Cardiac muscle cell (in vitro differentiated cells and primary cell): ENCODE measurements around the gene HSD17B10. TPM values are rescaled to one million over a fixed set of nuclear protein-coding genes. Genes with fewer than 3 reads are reported as not detected.

Experiments used
- DNase-seq, 2 donors: peaks; one replicate each; pipeline versions ENCODE4 v3.0.0 to v3.0.0-alpha.2; 2010 to 2017; ENCODE audit warnings: low read depth in 1 of 2, low spot score in 1 of 2
- H3K27ac ChIP-seq: fragments of 200-600 bp; sonication (generic); 2 replicates; pipeline ENCODE4 v1.5.1; 2016
- H3K27me3 ChIP-seq: fragments of 200-600 bp; sonication (generic); 2 replicates; pipeline ENCODE4 v1.6.0; 2016; ENCODE audit warnings: control low read depth
- H3K36me3 ChIP-seq: fragments of 200-600 bp; sonication (generic); 2 replicates; pipeline ENCODE4 v1.5.1; 2016; ENCODE audit warnings: control low read depth
- H3K4me1 ChIP-seq: fragments of 200-600 bp; sonication (generic); 2 replicates; pipeline ENCODE4 v1.8.1; 2017; ENCODE audit warnings: low read depth, mild to moderate bottlenecking, mixed run types
- H3K4me3 ChIP-seq: fragments of 200-600 bp; sonication (generic); 2 replicates; pipeline ENCODE4 v1.5.1; 2016; ENCODE audit warnings: mild to moderate bottlenecking
- H3K9me3 ChIP-seq: fragments of 200-600 bp; sonication (generic); 2 replicates; pipeline ENCODE4 v1.5.1; 2017; ENCODE audit warnings: low read depth, mild to moderate bottlenecking, control low read depth
- polyA plus RNA-seq: library from polyadenylated mRNA; unstranded; fragments of >200 nt; fragmentation: Nextera tagmentation; extraction: Ambion mirVana; gene quantifications from 2 replicates; pipeline ENCODE4 v1.2.1, GENCODE V29; 2016
- total RNA-seq: library from RNA; depleted of rRNA; stranded (reverse); fragments of >200 nt; gene quantifications from 2 replicates; pipeline ENCODE4 v1.2.3, GENCODE V29; 2016
- TF ChIP-seq, protein P1 (sequence below): IDR thresholded peaks from 2 replicates; pipeline ENCODE4 v1.5.1; 2012; ENCODE audit warnings: low read depth, mild to moderate bottlenecking, low read length

HSD17B10 gene
- total and polyA plus RNA-seq, 2 experiments from 2014 or later = 78.4 to 249 TPM

- no peaks in the 10 kb centered on the region for H3K27me3 ChIP-seq
- no peaks in the 10 kb centered on the region for H3K9me3 ChIP-seq
- H3K36me3 ChIP-seq = no peaks in the 10 kb centered on the region
- no peak for DNase-seq
- no peaks in the 10 kb centered on the region for H3K4me1 ChIP-seq
- no peak overlapping the region for H3K4me3 ChIP-seq
- TF ChIP-seq, protein P1, sequence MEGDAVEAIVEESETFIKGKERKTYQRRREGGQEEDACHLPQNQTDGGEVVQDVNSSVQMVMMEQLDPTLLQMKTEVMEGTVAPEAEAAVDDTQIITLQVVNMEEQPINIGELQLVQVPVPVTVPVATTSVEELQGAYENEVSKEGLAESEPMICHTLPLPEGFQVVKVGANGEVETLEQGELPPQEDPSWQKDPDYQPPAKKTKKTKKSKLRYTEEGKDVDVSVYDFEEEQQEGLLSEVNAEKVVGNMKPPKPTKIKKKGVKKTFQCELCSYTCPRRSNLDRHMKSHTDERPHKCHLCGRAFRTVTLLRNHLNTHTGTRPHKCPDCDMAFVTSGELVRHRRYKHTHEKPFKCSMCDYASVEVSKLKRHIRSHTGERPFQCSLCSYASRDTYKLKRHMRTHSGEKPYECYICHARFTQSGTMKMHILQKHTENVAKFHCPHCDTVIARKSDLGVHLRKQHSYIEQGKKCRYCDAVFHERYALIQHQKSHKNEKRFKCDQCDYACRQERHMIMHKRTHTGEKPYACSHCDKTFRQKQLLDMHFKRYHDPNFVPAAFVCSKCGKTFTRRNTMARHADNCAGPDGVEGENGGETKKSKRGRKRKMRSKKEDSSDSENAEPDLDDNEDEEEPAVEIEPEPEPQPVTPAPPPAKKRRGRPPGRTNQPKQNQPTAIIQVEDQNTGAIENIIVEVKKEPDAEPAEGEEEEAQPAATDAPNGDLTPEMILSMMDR = no peak
- no peak overlapping the region for H3K27ac ChIP-seq
Observed at GRCh38 chrX:53452812-53453211, 18.6 kb upstream of the HSD17B10 start.

- no peaks in the 10 kb centered on the region for H3K27me3 ChIP-seq
Observed at GRCh38 chrX:53449632-53450031, 15.5 kb upstream of the HSD17B10 start.

GRCh38 chrX:53447441-53447840, 13.3 kb upstream of the HSD17B10 start:
- no peaks in the 10 kb centered on the region for H3K27me3 ChIP-seq

More at GRCh38 chrX:53449632-53450031, 15.5 kb upstream of the HSD17B10 start:
- Histone ChIP-seq H3K27ac (no peak overlapping the region), H3K9me3 (no peaks in the 10 kb centered on the region), H3K4me1 (no peaks in the 10 kb centered on the region), H3K36me3 (no peaks in the 10 kb centered on the region), H3K4me3 (no peak overlapping the region)
- TF ChIP-seq, protein P1 = no peak
- DNase-seq = no peak

GRCh38 chrX:53445977-53446376, 11.8 kb upstream of the HSD17B10 start:
- no peaks in the 10 kb centered on the region for H3K27me3 ChIP-seq
- TF ChIP-seq, protein P1 = peak; percentile 66
- H3K4me3 ChIP-seq = no peak overlapping the region
- DNase-seq = peak; percentile 44 to 45
- H3K4me1 ChIP-seq = no peaks in the 10 kb centered on the region
- H3K36me3 ChIP-seq = no peaks in the 10 kb centered on the region
- H3K27ac ChIP-seq = no peak overlapping the region
- H3K9me3 ChIP-seq = no peaks in the 10 kb centered on the region

More at GRCh38 chrX:53447441-53447840, 13.3 kb upstream of the HSD17B10 start:
- TF ChIP-seq, protein P1 = no peak
- Histone ChIP-seq H3K9me3 (no peaks in the 10 kb centered on the region), H3K4me1 (no peaks in the 10 kb centered on the region), H3K4me3 (no peak overlapping the region), H3K36me3 (no peaks in the 10 kb centered on the region), H3K27ac (no peak overlapping the region)
- DNase-seq = no peak

DNA sequence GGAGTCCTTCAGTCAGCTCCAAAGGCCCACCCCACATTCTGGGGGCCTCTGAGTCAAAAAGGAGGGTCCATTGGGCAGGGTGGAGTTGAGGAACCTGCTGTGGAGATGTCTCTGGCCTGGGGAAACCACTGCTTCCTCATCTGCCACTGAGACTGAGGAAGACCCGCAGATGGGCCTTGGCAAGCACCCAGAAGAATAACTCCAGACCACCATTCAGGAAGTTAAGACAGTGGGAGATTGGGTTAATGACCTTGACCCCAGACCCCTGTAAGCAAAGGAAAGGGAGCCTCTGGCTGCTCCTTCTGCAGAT, 8.1 kb upstream of the HSD17B10 start:
- Histone ChIP-seq H3K27me3 (peaks cover 5% of the 10 kb centered on the region), H3K9me3 (no peaks in the 10 kb centered on the region), H3K27ac (no peak overlapping the region), H3K4me3 (no peak overlapping the region), H3K4me1 (no peaks in the 10 kb centered on the region), H3K36me3 (no peaks in the 10 kb centered on the region)
- TF ChIP-seq, protein P1 = no peak
- no peak for DNase-seq
